Measurements from ENCODE around the gene KCNQ1. TPM values are rescaled to one million over a fixed set of nuclear protein-coding genes. Genes with fewer than 3 reads are reported as not detected.

KCNQ1 gene
- total and polyA plus RNA-seq, 2 of the 13 experiments (the other 11 are each of a cell fraction or from before 2014, with no cell fraction given) = 0.02 to 0.08 TPM

- TF ChIP-seq ZFP36L2 (CRISPR knock-in tag; IDR thresholded peaks at IDR 0.05) (0 out of 2 replicates have a peak, but pooled peaks have one; percentile 44), HOXD1 (CRISPR knock-in tag; IDR thresholded peaks at IDR 0.05) (no peak), ARNTL (CRISPR knock-in tag; IDR thresholded peaks at IDR 0.05) (peak; percentile 59; the same call in 1 of the 2 replicates), KLF11 (CRISPR knock-in tag; IDR thresholded peaks at IDR 0.05) (0 out of 2 replicates have a peak, but pooled peaks have one; percentile 66), FOXO1 (CRISPR knock-in tag; IDR thresholded peaks at IDR 0.05) (peak; percentile 48; the same call in 1 of the 2 replicates), ZNF775 (CRISPR knock-in tag; IDR thresholded peaks at IDR 0.05; ENCODE audit: borderline replicate concordance) (0 out of 2 replicates have a peak, but pooled peaks have one; percentile 36), CBX5 (CRISPR knock-in tag; IDR thresholded peaks at IDR 0.05; ENCODE audit: borderline replicate concordance) (0 out of 2 replicates have a peak, but pooled peaks have one; percentile 25), SP4 (CRISPR knock-in tag; IDR thresholded peaks at IDR 0.05) (no peak), TSC22D2 (CRISPR knock-in tag; IDR thresholded peaks at IDR 0.05; ENCODE audit: borderline replicate concordance) (peak; percentile 41; the same call in 1 of the 2 replicates), SMC3 (IDR thresholded peaks at IDR 0.05; ENCODE audit: low read length) (peak; percentile 79), IRX3 (CRISPR knock-in tag; IDR thresholded peaks at IDR 0.05; ENCODE audit: borderline replicate concordance, low read depth) (0 out of 2 replicates have a peak, but pooled peaks have one; percentile 21), ZSCAN9 (CRISPR knock-in tag; IDR thresholded peaks at IDR 0.05; ENCODE audit: borderline replicate concordance) (peak; percentile 57; the same call in 1 of the 2 replicates), SRSF4 (IDR thresholded peaks at IDR 0.05; ENCODE audit: low read depth, low read length, poor library complexity, severe bottlenecking) (no peak), ZNF766 (CRISPR knock-in tag; IDR thresholded peaks at IDR 0.05; ENCODE audit: borderline replicate concordance) (0 out of 2 replicates have a peak, but pooled peaks have one; percentile 21), ZSCAN22 (CRISPR knock-in tag; IDR thresholded peaks at IDR 0.05) (no peak), ZSCAN29 (CRISPR knock-in tag; conservative IDR thresholded peaks at IDR 0.05) (peak; percentile 85; the same call in 1 of the 2 replicates), TMF1 (CRISPR knock-in tag; IDR thresholded peaks at IDR 0.05; ENCODE audit: low read depth) (no peak), SMAD1 (CRISPR knock-in tag; IDR thresholded peaks at IDR 0.05; ENCODE audit: borderline replicate concordance, low read depth) (no peak), ZSCAN25 (CRISPR knock-in tag; IDR thresholded peaks at IDR 0.05) (no peak), ZBED4 (CRISPR knock-in tag; IDR thresholded peaks at IDR 0.05; ENCODE audit: borderline replicate concordance) (peak; percentile 64; the same call in 1 of the 2 replicates)
- TF ChIP-seq, protein P1, sequence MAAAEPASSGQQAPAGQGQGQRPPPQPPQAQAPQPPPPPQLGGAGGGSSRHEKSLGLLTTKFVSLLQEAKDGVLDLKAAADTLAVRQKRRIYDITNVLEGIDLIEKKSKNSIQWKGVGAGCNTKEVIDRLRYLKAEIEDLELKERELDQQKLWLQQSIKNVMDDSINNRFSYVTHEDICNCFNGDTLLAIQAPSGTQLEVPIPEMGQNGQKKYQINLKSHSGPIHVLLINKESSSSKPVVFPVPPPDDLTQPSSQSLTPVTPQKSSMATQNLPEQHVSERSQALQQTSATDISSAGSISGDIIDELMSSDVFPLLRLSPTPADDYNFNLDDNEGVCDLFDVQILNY (CRISPR knock-in tag; conservative IDR thresholded peaks at IDR 0.05) = 0 out of 2 replicates have a peak, but pooled peaks have one; percentile 65
Observed at GRCh38 chr11:2532704-2533586, 88.1 kb downstream of the KCNQ1 start (continued).

Data from HepG2 (cell line).